Astrocyte (in vitro differentiated cells and primary cell): Measurements from ENCODE around the gene IGF1. TPM values are rescaled to one million over a fixed set of nuclear protein-coding genes. Genes with fewer than 3 reads are reported as not detected.

Source experiments
- DNase-seq: peaks from one replicate; pipeline ENCODE4 v3.0.0-alpha.2; 2010; ENCODE audit warnings: low read depth
- FAIRE-seq: peaks from 2 replicates; lab custom pipeline; 2011; peaks lifted over from hg19 to GRCh38; lab: Jason Lieb, UNC
- H2AFZ ChIP-seq: 2 replicates; pipeline ENCODE4 v1.6.0; 2012; ENCODE audit warnings: low read depth, low read length, inconsistent platforms
- H3K27ac ChIP-seq: 2 replicates; pipeline ENCODE4 v1.5.1; 2011; ENCODE audit warnings: low read depth, low read length, inconsistent platforms
- H3K27me3 ChIP-seq: 2 replicates; pipeline ENCODE4 v1.6.0; 2011; ENCODE audit warnings: low read length, inconsistent platforms; ENCODE audit not compliant: insufficient read depth
- H3K36me3 ChIP-seq: 2 replicates; pipeline ENCODE4 v1.5.1; 2011; ENCODE audit warnings: low read length, inconsistent platforms; ENCODE audit not compliant: insufficient read depth
- H3K4me1 ChIP-seq: 2 replicates; pipeline ENCODE4 v1.5.1; 2011; ENCODE audit warnings: low read length, inconsistent platforms; ENCODE audit not compliant: insufficient read depth
- H3K4me2 ChIP-seq: 2 replicates; pipeline ENCODE4 v1.6.0; 2012; ENCODE audit warnings: low read length, inconsistent platforms
- H3K4me3 ChIP-seq: 2 replicates; pipeline ENCODE4 v1.5.1; 2011; ENCODE audit warnings: low read depth, mild to moderate bottlenecking, low read length, inconsistent platforms; ENCODE audit not compliant: insufficient read depth
- H3K79me2 ChIP-seq: 2 replicates; pipeline ENCODE4 v1.6.0; 2012; ENCODE audit warnings: mild to moderate bottlenecking, low read length, inconsistent platforms; ENCODE audit not compliant: insufficient read depth
- H3K9ac ChIP-seq: 2 replicates; pipeline ENCODE4 v1.6.0; 2012; ENCODE audit warnings: mild to moderate bottlenecking, low read length, inconsistent platforms
- H3K9me3 ChIP-seq: 2 replicates; pipeline ENCODE4 v1.5.1; 2012; ENCODE audit warnings: low read depth, mild to moderate bottlenecking, low read length, inconsistent platforms; ENCODE audit not compliant: insufficient read depth
- H4K20me1 ChIP-seq: 2 replicates; pipeline ENCODE4 v1.6.0; 2012; ENCODE audit warnings: low read length, inconsistent platforms; ENCODE audit not compliant: insufficient read depth
- H3K27ac Mint-ChIP-seq: one replicate; pipeline ENCODE4 v1.8.0; 2021; ENCODE audit warnings: mild to moderate bottlenecking, mixed read lengths; ENCODE audit not compliant: unreplicated experiment
- H3K27me3 Mint-ChIP-seq: one replicate; pipeline ENCODE4 v1.8.0; 2021; ENCODE audit warnings: low read depth, mixed read lengths; ENCODE audit not compliant: unreplicated experiment
- H3K36me3 Mint-ChIP-seq: one replicate; pipeline ENCODE4 v1.8.0; 2021; ENCODE audit warnings: low read depth, mixed read lengths; ENCODE audit not compliant: unreplicated experiment
- H3K4me1 Mint-ChIP-seq: one replicate; pipeline ENCODE4 v1.8.0; 2021; ENCODE audit warnings: low read depth, mixed read lengths; ENCODE audit not compliant: unreplicated experiment
- H3K4me3 Mint-ChIP-seq: one replicate; pipeline ENCODE4 v1.8.0; 2021; ENCODE audit warnings: mild to moderate bottlenecking, moderate library complexity, mixed read lengths; ENCODE audit not compliant: unreplicated experiment
- H3K9me3 Mint-ChIP-seq: one replicate; pipeline ENCODE4 v1.8.0; 2021; ENCODE audit warnings: mild to moderate bottlenecking, mixed read lengths; ENCODE audit not compliant: unreplicated experiment
- CTCF ChIP-seq: IDR thresholded peaks from 2 replicates; pipeline ENCODE4 v1.5.1; 2011; ENCODE audit warnings: low read depth, mild to moderate bottlenecking, inconsistent platforms, low read length, moderate library complexity; ENCODE audit not compliant: insufficient read depth
- EZH2 ChIP-seq: IDR thresholded peaks from 2 replicates; pipeline ENCODE4 v1.6.1; 2012; ENCODE audit warnings: mild to moderate bottlenecking, low read length, inconsistent platforms; ENCODE audit not compliant: insufficient read depth
- total RNA-seq: library from RNA; stranded (reverse); gene quantifications from 2 replicates; pipeline ENCODE4 v1.2.1, GENCODE V29; 2021

The IGF1 gene
- total RNA-seq, 1 donor from 2014 or later: 1.9 TPM

GRCh38 chr12:102510463-102510862 is 30.1 kb upstream of the IGF1 start:
- H3K4me1 ChIP-seq: no peaks in the 10 kb centered on the region
- FAIRE-seq: no peak

GRCh38 chr12:102510031-102510430 is 29.7 kb upstream of the IGF1 start:
- H3K4me3 Mint-ChIP-seq: no peak overlapping the region
- H3K4me1 Mint-ChIP-seq: no peaks in the 10 kb centered on the region
- Histone ChIP-seq H3K27me3 (no peaks in the 10 kb centered on the region), H3K27ac (no peak overlapping the region), H2AFZ (no peak overlapping the region), H3K9me3 (no peaks in the 10 kb centered on the region), H4K20me1 (no peaks in the 10 kb centered on the region), H3K4me1 (no peaks in the 10 kb centered on the region), H3K36me3 (no peaks in the 10 kb centered on the region), H3K79me2 (no peaks in the 10 kb centered on the region), H3K4me3 (no peak overlapping the region), H3K9ac (no peak overlapping the region), H3K4me2 (no peak overlapping the region)
- no peak for FAIRE-seq
- no peak for TF ChIP-seq EZH2
- no peak for TF ChIP-seq CTCF
- no peak overlapping the region for H3K27ac Mint-ChIP-seq
- H3K9me3 Mint-ChIP-seq: peaks cover 4% of the 10 kb centered on the region
- no peak for DNase-seq
- H3K36me3 Mint-ChIP-seq: no peaks in the 10 kb centered on the region
- H3K27me3 Mint-ChIP-seq: peaks cover 6% of the 10 kb centered on the region

More at GRCh38 chr12:102510463-102510862, 30.1 kb upstream of the IGF1 start:
- no peak overlapping the region for H3K27ac ChIP-seq
- Mint-ChIP-seq H3K4me1 (no peaks in the 10 kb centered on the region), H3K27ac (no peak overlapping the region), H3K4me3 (no peak overlapping the region), H3K9me3 (peaks cover 4% of the 10 kb centered on the region), H3K27me3 (peaks cover 6% of the 10 kb centered on the region), H3K36me3 (no peaks in the 10 kb centered on the region)
- no peak for TF ChIP-seq EZH2
- TF ChIP-seq CTCF: no peak
- H4K20me1 ChIP-seq: no peaks in the 10 kb centered on the region
- H3K9me3 ChIP-seq: no peaks in the 10 kb centered on the region
- no peaks in the 10 kb centered on the region for H3K36me3 ChIP-seq
- H2AFZ ChIP-seq: no peak overlapping the region
- H3K4me3 ChIP-seq: no peak overlapping the region
- H3K27me3 ChIP-seq: no peaks in the 10 kb centered on the region
- H3K79me2 ChIP-seq: no peaks in the 10 kb centered on the region
- H3K4me2 ChIP-seq: no peak overlapping the region
- H3K9ac ChIP-seq: no peak overlapping the region
- DNase-seq: no peak

GRCh38 chr12:102509123-102509626 is 28.8 kb upstream of the IGF1 start:
- H3K9me3 Mint-ChIP-seq: peaks cover 4% of the 10 kb centered on the region
- Histone ChIP-seq H4K20me1 (no peaks in the 10 kb centered on the region), H3K4me1 (no peaks in the 10 kb centered on the region), H2AFZ (no peak overlapping the region), H3K79me2 (no peaks in the 10 kb centered on the region), H3K27ac (no peak overlapping the region), H3K4me3 (no peak overlapping the region), H3K27me3 (no peaks in the 10 kb centered on the region), H3K4me2 (no peak overlapping the region), H3K36me3 (no peaks in the 10 kb centered on the region), H3K9me3 (no peaks in the 10 kb centered on the region), H3K9ac (no peak overlapping the region)
- no peak overlapping the region for H3K27ac Mint-ChIP-seq
- TF ChIP-seq EZH2 (no peak), CTCF (no peak)
- H3K4me3 Mint-ChIP-seq: no peak overlapping the region
- no peak for DNase-seq
- no peaks in the 10 kb centered on the region for H3K4me1 Mint-ChIP-seq
- H3K36me3 Mint-ChIP-seq: no peaks in the 10 kb centered on the region
- FAIRE-seq: no peak
- H3K27me3 Mint-ChIP-seq: peaks cover 6% of the 10 kb centered on the region
